Measurements from ENCODE around the gene GSX2.
"Not testable (repeated sequence)": the region's sequence is repeated elsewhere in the genome, so short reads cannot be mapped to it uniquely, and the experiment has no call there.

The GSX2 gene

GRCh38 chr4:54099748-54100574 lies at the start of gene GSX2:
Gene GSX2 (plus strand): TSS chr4:54100163. CDS start chr4:54100345, 182 bp downstream.
- TF ChIP-seq, protein P1, sequence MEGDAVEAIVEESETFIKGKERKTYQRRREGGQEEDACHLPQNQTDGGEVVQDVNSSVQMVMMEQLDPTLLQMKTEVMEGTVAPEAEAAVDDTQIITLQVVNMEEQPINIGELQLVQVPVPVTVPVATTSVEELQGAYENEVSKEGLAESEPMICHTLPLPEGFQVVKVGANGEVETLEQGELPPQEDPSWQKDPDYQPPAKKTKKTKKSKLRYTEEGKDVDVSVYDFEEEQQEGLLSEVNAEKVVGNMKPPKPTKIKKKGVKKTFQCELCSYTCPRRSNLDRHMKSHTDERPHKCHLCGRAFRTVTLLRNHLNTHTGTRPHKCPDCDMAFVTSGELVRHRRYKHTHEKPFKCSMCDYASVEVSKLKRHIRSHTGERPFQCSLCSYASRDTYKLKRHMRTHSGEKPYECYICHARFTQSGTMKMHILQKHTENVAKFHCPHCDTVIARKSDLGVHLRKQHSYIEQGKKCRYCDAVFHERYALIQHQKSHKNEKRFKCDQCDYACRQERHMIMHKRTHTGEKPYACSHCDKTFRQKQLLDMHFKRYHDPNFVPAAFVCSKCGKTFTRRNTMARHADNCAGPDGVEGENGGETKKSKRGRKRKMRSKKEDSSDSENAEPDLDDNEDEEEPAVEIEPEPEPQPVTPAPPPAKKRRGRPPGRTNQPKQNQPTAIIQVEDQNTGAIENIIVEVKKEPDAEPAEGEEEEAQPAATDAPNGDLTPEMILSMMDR (IDR thresholded peaks at IDR 0.05; ENCODE audit: insufficient read depth, missing control alignments): no peak
- no peak for FAIRE-seq
- no peak for DNase-seq (ENCODE audit: insufficient read length, low spot score)

DNA sequence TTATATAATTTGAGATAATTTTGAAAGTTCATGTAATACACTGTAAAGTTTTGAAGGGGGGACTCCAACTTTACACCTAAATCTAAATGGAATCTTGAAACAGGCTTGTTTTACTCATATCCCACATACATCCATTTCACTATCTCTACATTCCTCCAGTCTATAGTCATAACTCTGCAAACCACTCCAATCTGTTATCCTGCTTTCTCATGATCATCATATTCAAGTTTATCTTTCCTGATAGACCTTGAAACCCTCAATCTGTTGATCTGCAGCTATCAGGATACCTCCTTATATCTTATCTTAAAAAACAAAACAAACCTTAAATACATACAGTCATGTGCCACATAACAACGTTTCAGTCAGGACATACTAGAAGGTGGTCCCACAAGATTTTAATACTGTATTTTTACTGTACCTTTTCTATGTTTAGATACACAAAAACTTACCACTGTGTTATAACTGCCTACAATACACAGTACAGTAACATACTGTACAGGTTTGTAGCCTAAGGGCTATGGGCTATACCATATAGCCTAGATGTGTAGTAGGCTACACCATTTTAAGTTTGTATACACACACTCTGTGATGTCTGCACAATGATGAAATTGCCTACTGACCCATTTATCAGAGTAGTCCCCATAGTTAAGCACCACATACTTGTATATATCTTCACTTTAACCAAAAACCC lies 49.6 kb upstream of the GSX2 start:
- DNase-seq (ENCODE audit: insufficient read length, low spot score) (no peak), FAIRE-seq (no peak)
- TF ChIP-seq, protein P1 (IDR thresholded peaks at IDR 0.05; ENCODE audit: insufficient read depth, missing control alignments): no peak

DNA sequence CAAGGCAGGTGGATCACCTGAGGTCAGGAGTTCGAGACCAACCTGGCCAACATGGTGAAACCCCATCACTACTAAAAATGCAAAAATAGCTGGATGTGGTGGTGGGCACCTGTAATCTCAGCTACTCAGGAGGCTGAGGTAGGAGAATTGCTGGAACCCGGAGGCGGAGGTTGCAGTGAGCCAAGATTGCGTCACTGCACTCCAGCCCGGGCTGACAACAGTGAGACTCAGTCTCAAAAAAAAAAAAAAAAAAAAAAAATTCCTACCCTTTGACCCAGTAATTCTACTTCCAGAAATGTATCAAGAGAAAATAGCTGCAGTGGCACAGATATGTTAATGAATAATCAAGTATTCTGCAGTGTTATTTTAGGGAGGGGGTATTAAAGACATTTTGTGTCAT lies 46.6 kb upstream of the GSX2 start:
- not testable (repeated sequence) for DNase-seq (ENCODE audit: insufficient read length, low spot score); FAIRE-seq

DNA sequence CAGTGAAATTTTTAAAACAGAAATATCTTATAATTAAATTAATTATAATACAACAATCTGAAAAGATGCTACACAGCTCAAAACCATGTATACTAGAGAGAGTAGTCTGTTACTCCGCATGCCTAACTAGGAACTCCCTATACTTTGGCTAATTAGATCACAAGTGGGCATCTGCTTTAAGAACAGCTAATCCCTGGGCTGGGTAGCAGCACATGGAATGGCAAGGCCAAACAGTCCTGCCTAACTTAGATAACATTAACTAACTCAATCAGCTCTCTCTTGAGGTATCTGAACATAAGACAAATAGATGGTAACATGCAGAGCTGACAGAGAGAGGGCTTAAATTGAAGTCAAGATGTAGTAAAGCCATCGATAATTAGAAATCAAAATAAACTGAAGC lies 45.5 kb upstream of the GSX2 start:
- peak; percentile 21 for FAIRE-seq
- TF ChIP-seq, protein P1 (IDR thresholded peaks at IDR 0.05; ENCODE audit: insufficient read depth, missing control alignments): no peak
- no peak for DNase-seq (ENCODE audit: insufficient read length, low spot score)

GRCh38 chr4:54055494-54055893 lies 44.5 kb upstream of the GSX2 start:
- FAIRE-seq (no peak), DNase-seq (ENCODE audit: insufficient read length, low spot score) (no peak)
- TF ChIP-seq, protein P1 (IDR thresholded peaks at IDR 0.05; ENCODE audit: insufficient read depth, missing control alignments): no peak

- DNase-seq (ENCODE audit: insufficient read length, low spot score) (no peak), FAIRE-seq (no peak)
Observed at GRCh38 chr4:54056360-54056759, 43.6 kb upstream of the GSX2 start.

DNA sequence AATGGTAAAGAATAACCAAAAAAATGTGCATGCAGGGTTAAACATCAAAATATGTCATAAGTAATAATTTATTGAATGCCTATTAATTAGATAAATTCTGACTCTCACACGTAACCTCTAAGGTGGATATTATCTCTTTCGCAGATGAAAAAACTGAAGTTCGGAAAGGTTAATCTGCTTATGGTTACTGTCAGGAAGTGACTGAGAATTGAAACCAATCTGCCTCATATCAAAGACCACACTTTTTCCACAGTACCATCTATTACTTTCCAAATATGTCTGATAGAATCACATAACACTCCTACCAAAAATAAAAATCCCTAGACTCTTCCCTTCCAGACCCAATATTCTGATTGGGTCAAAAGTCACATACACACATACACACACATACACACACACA lies 41.8 kb upstream of the GSX2 start:
- TF ChIP-seq, protein P1 (IDR thresholded peaks at IDR 0.05; ENCODE audit: insufficient read depth, missing control alignments): no peak
- no peak for DNase-seq (ENCODE audit: insufficient read length, low spot score)
- no peak for FAIRE-seq

More at GRCh38 chr4:54056360-54056759, 43.6 kb upstream of the GSX2 start:
- TF ChIP-seq, protein P1 (IDR thresholded peaks at IDR 0.05; ENCODE audit: insufficient read depth, missing control alignments): no peak

Measured in D721Med (cell line).